HepG2 (cell line): ENCODE results near the gene SEZ6. TPM values are rescaled to one million over a fixed set of nuclear protein-coding genes. Genes with fewer than 3 reads are reported as not detected.

ENCODE experiments used
- CCAR2 ChIP-seq: fragments of 200-400 bp; formaldehyde crosslinking; optimal IDR thresholded peaks from 2 replicates; pipeline ENCODE3; 2018; ENCODE audit warnings: low read depth, mild to moderate bottlenecking, low read length, moderate library complexity
- CTCF ChIP-seq: sonication (generic); formaldehyde crosslinking; IDR thresholded peaks from 2 replicates; pipeline ENCODE4 v1.5.0; 2020; ENCODE audit warnings: mild to moderate bottlenecking, missing genetic modification reagents, moderate library complexity
- FOSL2 ChIP-seq: sonication (generic); formaldehyde crosslinking; IDR thresholded peaks from 2 replicates; pipeline ENCODE4 v1.4.0; 2020; ENCODE audit warnings: missing genetic modification reagents
- FOXA3 ChIP-seq: IDR thresholded peaks from 2 replicates; pipeline ENCODE4 v1.6.1; 2016; ENCODE audit warnings: missing genetic modification reagents, missing compliant biosample characterization
- GABPA ChIP-seq, 2 experiments: IDR thresholded peaks; 2 replicates each; pipeline ENCODE4 v1.6.1; 2011 to 2016; ENCODE audit warnings: low read depth in 2 of 2, low read length in 1 of 2, missing biosample characterization in 1 of 2, missing genetic modification characterization in 1 of 2
- HOXA7 ChIP-seq: sonication (generic); formaldehyde crosslinking; IDR thresholded peaks from 2 replicates; pipeline ENCODE4 v1.8.1; 2022; ENCODE audit warnings: mild to moderate bottlenecking, missing genetic modification reagents, moderate library complexity
- MIER3 ChIP-seq: IDR thresholded peaks from 2 replicates; pipeline ENCODE4 v1.6.1; 2016; ENCODE audit warnings: missing compliant biosample characterization, borderline replicate concordance
- MTA3 ChIP-seq: sonication (generic); formaldehyde crosslinking; IDR thresholded peaks from 2 replicates; pipeline ENCODE4 v1.4.0; 2020; ENCODE audit warnings: missing genetic modification reagents
- PLRG1 ChIP-seq: fragments of 450-650 bp; conservative IDR thresholded peaks from 2 replicates; pipeline ENCODE4 v1.6.1; 2016
- SAFB2 ChIP-seq: sonication (generic); formaldehyde crosslinking; IDR thresholded peaks from 2 replicates; pipeline ENCODE4 v1.5.1; 2020; ENCODE audit warnings: missing genetic modification reagents, low read depth, mild to moderate bottlenecking, borderline replicate concordance
- TCF7L2 ChIP-seq: IDR thresholded peaks from 2 replicates; pipeline ENCODE4 v1.6.1; 2011; ENCODE audit warnings: mild to moderate bottlenecking, low read depth, low read length, moderate library complexity
- TIGD3 ChIP-seq: sonication (generic); formaldehyde crosslinking; IDR thresholded peaks from 2 replicates; pipeline ENCODE4 v1.5.1; 2020; ENCODE audit warnings: mild to moderate bottlenecking, missing genetic modification reagents, borderline replicate concordance
- ZFP91 ChIP-seq: sonication (generic); formaldehyde crosslinking; IDR thresholded peaks from 2 replicates; pipeline ENCODE4 v1.9.0; 2022; ENCODE audit warnings: missing genetic modification reagents, mild to moderate bottlenecking, borderline replicate concordance
- ZNF256 ChIP-seq: sonication (generic); formaldehyde crosslinking; conservative IDR thresholded peaks from 2 replicates; pipeline ENCODE4 v1.4.0; 2020; ENCODE audit warnings: missing genetic modification reagents
- ZNF264 ChIP-seq: sonication (generic); formaldehyde crosslinking; IDR thresholded peaks from 2 replicates; pipeline ENCODE4 v1.4.0; 2020; ENCODE audit warnings: missing genetic modification reagents
- ZNF331 ChIP-seq: sonication (generic); formaldehyde crosslinking; IDR thresholded peaks from 2 replicates; pipeline ENCODE4 v1.4.0; 2020; ENCODE audit warnings: missing genetic modification reagents
- ZNF432 ChIP-seq: sonication (generic); formaldehyde crosslinking; IDR thresholded peaks from 2 replicates; pipeline ENCODE4 v1.5.0; 2020; ENCODE audit warnings: missing genetic modification reagents, mild to moderate bottlenecking, borderline replicate concordance
- ZNF512B ChIP-seq: sonication (generic); formaldehyde crosslinking; IDR thresholded peaks from 2 replicates; pipeline ENCODE4 v1.5.1; 2020; ENCODE audit warnings: missing genetic modification reagents, mild to moderate bottlenecking, borderline replicate concordance
- ZNF607 ChIP-seq: sonication (generic); formaldehyde crosslinking; IDR thresholded peaks from 2 replicates; pipeline ENCODE4 v1.5.1; 2020; ENCODE audit warnings: missing genetic modification reagents, mild to moderate bottlenecking, borderline replicate concordance
- ZNF747 ChIP-seq: sonication (generic); formaldehyde crosslinking; IDR thresholded peaks from 2 replicates; pipeline ENCODE4 v1.8.1; 2023; ENCODE audit warnings: missing genetic modification reagents, mild to moderate bottlenecking, borderline replicate concordance
- ZNF878 ChIP-seq: sonication (generic); formaldehyde crosslinking; IDR thresholded peaks from 2 replicates; pipeline ENCODE4 v1.8.1; 2023; ENCODE audit warnings: mild to moderate bottlenecking, missing genetic modification reagents, moderate library complexity
- polyA plus RNA-seq, 8 experiments: library from polyadenylated mRNA; depleted of rRNA in 3 of 8; stranded (reverse) in 7 of 8; unstranded in 1 of 8; fragments of >200 nt; fragmentation: Illumina TruSeq in 4 of 8; extraction: Trizol in 4 of 8; gene quantifications; 2 replicates each; pipeline versions ENCODE4 v1.2.1 to v1.2.3, GENCODE V29; 2011 to 2016; ENCODE audit warnings: low read depth in 4 of 8, missing spikeins in 1 of 8, mixed read lengths in 1 of 8; ENCODE audit not compliant: insufficient read depth in 1 of 8
- total RNA-seq, 5 experiments: library from RNA; depleted of rRNA; stranded (reverse); fragments of >200 nt; fragmentation: Illumina TruSeq; extraction: Trizol; gene quantifications; 2 replicates each; pipeline ENCODE4 v1.2.3, GENCODE V29; 2016; ENCODE audit warnings: low read depth in 1 of 5

Gene SEZ6
- total and polyA plus RNA-seq, 2 of the 13 experiments (the other 11 are each of a cell fraction or from before 2014, with no cell fraction given): not detected

- peak; percentile 33; the same call in 1 of the 2 replicates for TF ChIP-seq ZNF607 (CRISPR knock-in tag)
- peak; percentile 66 for TF ChIP-seq GABPA (IDR thresholded peaks at IDR 0.05; ENCODE audit: low read depth, low read length)
- TF ChIP-seq GABPA (CRISPR knock-in tag; IDR thresholded peaks at IDR 0.05; ENCODE audit: low read depth): peak; percentile 93
- TF ChIP-seq ZNF256 (CRISPR knock-in tag): no peak
- no peak; the same call in 1 of the 2 replicates for TF ChIP-seq MIER3 (CRISPR knock-in tag)
- TF ChIP-seq ZFP91 (CRISPR knock-in tag): peak; percentile 73; the same call in 1 of the 2 replicates
- no peak for TF ChIP-seq CCAR2
- peak; percentile 67; the same call in 1 of the 2 replicates for TF ChIP-seq ZNF331 (CRISPR knock-in tag)
- TF ChIP-seq ZNF512B (CRISPR knock-in tag): no peak
- TF ChIP-seq SAFB2 (CRISPR knock-in tag): no peak
- TF ChIP-seq MTA3 (CRISPR knock-in tag): no peak
- no peak for TF ChIP-seq ZNF432 (CRISPR knock-in tag)
- TF ChIP-seq ZNF747 (CRISPR knock-in tag): peak; percentile 75; the same call in 1 of the 2 replicates
- no peak for TF ChIP-seq HOXA7 (CRISPR knock-in tag)
- no peak for TF ChIP-seq TCF7L2
- TF ChIP-seq FOSL2 (CRISPR knock-in tag): peak; percentile 68
- TF ChIP-seq FOXA3 (CRISPR knock-in tag): peak; percentile 61
- TF ChIP-seq PLRG1: no peak
- TF ChIP-seq ZNF878 (CRISPR knock-in tag): no peak
- TF ChIP-seq TIGD3 (CRISPR knock-in tag): no peak
- TF ChIP-seq ZNF264: no peak
- TF ChIP-seq CTCF (CRISPR knock-in tag): no peak
These were observed 53.5 kb downstream of the SEZ6 start (continued) for GRCh38 chr17:28951991-28952975.
